HFF-Myc (cell line): ENCODE data around the gene XRRA1.

Experiments
- DNase-seq: peaks from one replicate; pipeline ENCODE4 v3.0.0-alpha.2; 2011; ENCODE audit warnings: low read depth; ENCODE audit errors: extremely low read depth
- H3K4me3 ChIP-seq: replicated peaks from 2 replicates; pipeline ENCODE4 v1.5.1; 2011; ENCODE audit warnings: low read depth, mild to moderate bottlenecking, control low read depth, low read length
- CTCF ChIP-seq: IDR thresholded peaks from 2 replicates; pipeline ENCODE4 v1.5.1; 2012; ENCODE audit warnings: mild to moderate bottlenecking, low read depth, low read length, control low read depth; ENCODE audit errors: missing control alignments

XRRA1 gene

GRCh38 chr11:74927496-74927895, 21.4 kb downstream of the XRRA1 start:
- DNase-seq = no peak
- TF ChIP-seq CTCF = no peak
- no peak overlapping the region for H3K4me3 ChIP-seq

GRCh38 chr11:74926304-74927030, 22.4 kb downstream of the XRRA1 start:
- no peak for TF ChIP-seq CTCF

GRCh38 chr11:74925281-74925680, 23.6 kb downstream of the XRRA1 start:
- H3K4me3 ChIP-seq = no peak overlapping the region
- DNase-seq = no peak
- TF ChIP-seq CTCF = no peak

More at GRCh38 chr11:74926304-74927030, 22.4 kb downstream of the XRRA1 start:
- no peak overlapping the region for H3K4me3 ChIP-seq
- DNase-seq = peak; percentile 83

GRCh38 chr11:74923125-74923524, 25.8 kb downstream of the XRRA1 start:
- H3K4me3 ChIP-seq = no peak overlapping the region
- no peak for TF ChIP-seq CTCF
- DNase-seq = no peak

GRCh38 chr11:74909812-74910211, 39.1 kb downstream of the XRRA1 start:
- no peak overlapping the region for H3K4me3 ChIP-seq
- no peak for DNase-seq
- TF ChIP-seq CTCF = no peak

- no peak for DNase-seq
- TF ChIP-seq CTCF = no peak
- no peak overlapping the region for H3K4me3 ChIP-seq
Measured at GRCh38 chr11:74909385-74909784, 39.5 kb downstream of the XRRA1 start.

- TF ChIP-seq CTCF = no peak
- H3K4me3 ChIP-seq = no peak overlapping the region
Measured at GRCh38 chr11:74905326-74905725, 43.6 kb downstream of the XRRA1 start.

More at GRCh38 chr11:74905326-74905725, 43.6 kb downstream of the XRRA1 start:
- no peak for DNase-seq
